H9 (cell line): ENCODE data around the gene MKX. TPM values are rescaled to one million over a fixed set of nuclear protein-coding genes. Genes with fewer than 3 reads are reported as not detected.

Source experiments
- DNase-seq: peaks from one replicate; pipeline ENCODE4 v3.0.0-alpha.2; 2017
- H2AFZ ChIP-seq: one replicate; pipeline ENCODE4 v1.6.1; 2013; ENCODE audit warnings: mild to moderate bottlenecking, low read length, control low read depth, moderate library complexity
- H2AK5ac ChIP-seq: 2 replicates; pipeline ENCODE4 v1.6.1; 2013; ENCODE audit warnings: low read length, control low read depth, mixed read lengths; ENCODE audit not compliant: insufficient read length
- H2BK120ac ChIP-seq: one replicate; pipeline ENCODE4 v1.6.1; 2013; ENCODE audit warnings: low read depth, mild to moderate bottlenecking, low read length, control low read depth, inconsistent platforms; ENCODE audit not compliant: poor library complexity, severe bottlenecking
- H2BK12ac ChIP-seq: 2 replicates; pipeline ENCODE4 v1.6.1; 2013; ENCODE audit warnings: low read length, control low read depth, mixed read lengths, low read depth; ENCODE audit not compliant: insufficient read length
- H2BK15ac ChIP-seq: 2 replicates; pipeline ENCODE4 v1.6.1; 2013; ENCODE audit warnings: low read depth, low read length, control low read depth
- H2BK20ac ChIP-seq: one replicate; pipeline ENCODE4 v1.6.1; 2013; ENCODE audit warnings: low read depth, mild to moderate bottlenecking, low read length, control low read depth, inconsistent platforms; ENCODE audit not compliant: poor library complexity, severe bottlenecking
- H2BK5ac ChIP-seq: 2 replicates; pipeline ENCODE4 v1.6.1; 2013; ENCODE audit warnings: low read length, control low read depth, mixed read lengths; ENCODE audit not compliant: insufficient read length
- H3K14ac ChIP-seq: 2 replicates; pipeline ENCODE4 v1.6.1; 2013; ENCODE audit warnings: low read length, control low read depth; ENCODE audit not compliant: insufficient read depth
- H3K18ac ChIP-seq: 2 replicates; pipeline ENCODE4 v1.6.1; 2013; ENCODE audit warnings: low read depth, mild to moderate bottlenecking, mixed read lengths, low read length, control low read depth; ENCODE audit not compliant: insufficient read length
- H3K23ac ChIP-seq: 2 replicates; pipeline ENCODE4 v1.6.1; 2013; ENCODE audit warnings: low read length, control low read depth, mixed read lengths, low read depth; ENCODE audit not compliant: insufficient read length
- H3K23me2 ChIP-seq: 2 replicates; pipeline ENCODE4 v1.6.1; 2013; ENCODE audit warnings: low read depth, mild to moderate bottlenecking, mixed read lengths, low read length, control low read depth; ENCODE audit not compliant: insufficient read length, poor library complexity, severe bottlenecking
- H3K27ac ChIP-seq: 2 replicates; pipeline ENCODE4 v1.5.1; 2013; ENCODE audit warnings: low read length, control low read depth, mixed read lengths, low read depth; ENCODE audit not compliant: insufficient read length
- H3K27me3 ChIP-seq: 2 replicates; pipeline ENCODE4 v1.6.1; 2013; ENCODE audit warnings: low read length, control low read depth, inconsistent platforms; ENCODE audit not compliant: insufficient read depth
- H3K4ac ChIP-seq: 2 replicates; pipeline ENCODE4 v1.6.1; 2013; ENCODE audit warnings: low read depth, mild to moderate bottlenecking, control low read depth, inconsistent platforms, low read length, moderate library complexity
- H3K4me1 ChIP-seq: 2 replicates; pipeline ENCODE4 v1.6.1; 2013; ENCODE audit warnings: low read length, control low read depth, inconsistent platforms; ENCODE audit not compliant: insufficient read depth
- H3K4me2 ChIP-seq: 2 replicates; pipeline ENCODE4 v1.6.1; 2013; ENCODE audit warnings: low read length, control low read depth, mixed read lengths; ENCODE audit not compliant: insufficient read length, insufficient read depth
- H3K56ac ChIP-seq: 2 replicates; pipeline ENCODE4 v1.6.1; 2013; ENCODE audit warnings: low read depth, mild to moderate bottlenecking, mixed read lengths, low read length, control low read depth; ENCODE audit not compliant: insufficient read length
- H3K79me1 ChIP-seq: 2 replicates; pipeline ENCODE4 v1.6.1; 2013; ENCODE audit warnings: low read depth, mild to moderate bottlenecking, moderate library complexity, low read length, control low read depth, inconsistent platforms; ENCODE audit not compliant: insufficient read depth, poor library complexity, severe bottlenecking
- H3K79me2 ChIP-seq: 2 replicates; pipeline ENCODE4 v1.6.1; 2013; ENCODE audit warnings: low read length, control low read depth, inconsistent platforms; ENCODE audit not compliant: insufficient read depth
- H3K9ac ChIP-seq: 2 replicates; pipeline ENCODE4 v1.6.1; 2013; ENCODE audit warnings: low read length, control low read depth, mixed read lengths; ENCODE audit not compliant: insufficient read length; ENCODE audit errors: extremely low read depth
- H3K9me3 ChIP-seq: one replicate; pipeline ENCODE4 v1.6.1; 2013; ENCODE audit warnings: low read depth, low read length, inconsistent platforms; ENCODE audit not compliant: control insufficient read depth
- H3T11ph ChIP-seq: one replicate; pipeline ENCODE4 v1.6.1; 2013; ENCODE audit warnings: mild to moderate bottlenecking, low read length, control low read depth, inconsistent platforms
- H4K20me1 ChIP-seq: one replicate; pipeline ENCODE4 v1.6.1; 2013; ENCODE audit not compliant: control insufficient read depth, insufficient read length, insufficient read depth
- H4K5ac ChIP-seq: 2 replicates; pipeline ENCODE4 v1.6.1; 2013; ENCODE audit warnings: low read depth, mild to moderate bottlenecking, mixed read lengths, low read length, control low read depth; ENCODE audit not compliant: insufficient read length
- H4K8ac ChIP-seq: replicated peaks from 2 replicates; pipeline ENCODE4 v1.6.1; 2013; ENCODE audit warnings: low read length, control low read depth, mixed read lengths, low read depth; ENCODE audit not compliant: insufficient read length
- H4K91ac ChIP-seq: 2 replicates; pipeline ENCODE4 v1.6.1; 2013; ENCODE audit warnings: low read depth, mild to moderate bottlenecking, moderate library complexity, mixed read lengths, low read length, control low read depth; ENCODE audit not compliant: insufficient read length
- H3K27ac Mint-ChIP-seq, 3 experiments: 2 replicates in 2 of 3; 3 replicates in 1 of 3; pipeline ENCODE4 v1.8.0; 2020 to 2021; ENCODE audit warnings: mixed read lengths in 3 of 3, mild to moderate bottlenecking in 1 of 3, moderate library complexity in 1 of 3
- H3K27me3 Mint-ChIP-seq: 2 replicates; pipeline ENCODE4 v1.8.0; 2021; ENCODE audit warnings: low read depth, mild to moderate bottlenecking, moderate library complexity, mixed read lengths
- H3K36me3 Mint-ChIP-seq, 3 experiments: 2 replicates in 2 of 3; 3 replicates in 1 of 3; pipeline ENCODE4 v1.8.0; 2020 to 2021; ENCODE audit warnings: low read depth in 3 of 3, mixed read lengths in 3 of 3; ENCODE audit not compliant: insufficient read depth in 1 of 3
- H3K4me1 Mint-ChIP-seq, 2 experiments: 2 replicates each; pipeline ENCODE4 v1.8.0; 2020; ENCODE audit warnings: mixed read lengths in 2 of 2
- H3K4me3 Mint-ChIP-seq, 2 experiments: 2 replicates in 1 of 2; 3 replicates in 1 of 2; pipeline ENCODE4 v1.8.0; 2020 to 2021; ENCODE audit warnings: mild to moderate bottlenecking in 2 of 2, mixed read lengths in 2 of 2, moderate library complexity in 1 of 2
- H3K9me3 Mint-ChIP-seq, 2 experiments: 2 replicates in 1 of 2; 3 replicates in 1 of 2; pipeline ENCODE4 v1.8.0; 2020; ENCODE audit warnings: mild to moderate bottlenecking in 2 of 2, mixed read lengths in 2 of 2, moderate library complexity in 1 of 2
- WGBS: extraction: QIAGEN DNeasy Blood & Tissue Kit; methylation state at CpG from one replicate; pipeline ENCODE4 v1.1.7; 2013; ENCODE audit warnings: missing lambda C conversion rate, low lambda C conversion rate, mixed read lengths; ENCODE audit not compliant: insufficient read length; ENCODE audit errors: extremely low coverage; 5-methylcytosine and 5-hydroxymethylcytosine counted together
- total RNA-seq: library from RNA; stranded (reverse); gene quantifications from 2 replicates; pipeline ENCODE4 v1.2.1, GENCODE V29; 2021
- TF ChIP-seq, protein P1 (sequence below): fragments of 200-600 bp; sonication (generic); conservative IDR thresholded peaks from 3 replicates; pipeline ENCODE4 v1.8.0; 2021; ENCODE audit warnings: antibody characterized with exemption, mild to moderate bottlenecking

Gene MKX
- total RNA-seq, 1 experiment from 2014 or later = 0.46 TPM

DNA sequence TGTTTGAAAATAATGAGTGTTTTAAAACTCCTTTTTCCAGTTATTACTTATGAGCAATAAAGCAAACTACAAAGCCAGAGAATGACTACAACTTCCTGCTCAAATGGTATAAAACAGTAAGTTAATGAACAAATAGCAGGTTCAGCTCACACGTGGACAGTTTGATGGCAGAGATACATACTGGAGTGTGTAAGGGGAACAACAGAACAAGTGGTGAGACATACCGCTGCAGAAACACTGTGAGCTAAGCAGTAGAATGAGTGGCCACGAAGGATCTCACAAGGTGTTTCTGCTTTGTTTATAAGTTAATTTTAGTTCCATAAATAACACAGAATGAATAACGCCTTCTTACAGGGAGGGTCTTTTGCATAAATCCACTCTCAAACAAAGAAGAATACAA, 3.0 kb upstream of the MKX start:
- Mint-ChIP-seq H3K9me3 (peaks cover 0 to 7% of the 10 kb centered on the region in 2 experiments; a peak in 4 of 5 replicates), H3K4me3 (no peak overlapping the region), H3K36me3 (peaks cover 0 to 2% (median 0%) of the 10 kb centered on the region in 3 experiments; a peak in 1 of 7 replicates), H3K27me3 (peaks cover 98% of the 10 kb centered on the region), H3K27ac (no peak overlapping the region), H3K4me1 (peaks cover 24 to 28% of the 10 kb centered on the region in 2 experiments)
- no peak for DNase-seq
- Histone ChIP-seq H4K20me1 (no peaks in the 10 kb centered on the region), H3K27ac (no peak overlapping the region), H3K27me3 (peaks cover 41% of the 10 kb centered on the region), H2AK5ac (no peak overlapping the region), H3K79me2 (no peaks in the 10 kb centered on the region), H3K79me1 (no peaks in the 10 kb centered on the region), H2BK15ac (no peak overlapping the region), H3K14ac (no peak overlapping the region), H4K5ac (no peak overlapping the region), H4K8ac (no peak overlapping the region), H2BK120ac (no peak overlapping the region), H2AFZ (no peak overlapping the region), H3T11ph (no peak overlapping the region), H3K9ac (no peak overlapping the region), H3K56ac (no peak overlapping the region), H2BK12ac (no peak overlapping the region), H3K23ac (no peak overlapping the region), H3K4me2 (no peak overlapping the region), H4K91ac (no peak overlapping the region), H3K23me2 (peaks cover 33% of the 10 kb centered on the region), H3K9me3 (no peaks in the 10 kb centered on the region), H2BK20ac (no peak overlapping the region), H3K4ac (no peak overlapping the region), H3K4me1 (no peaks in the 10 kb centered on the region), H2BK5ac (no peak overlapping the region), H3K18ac (no peak overlapping the region)
- TF ChIP-seq, protein P1, sequence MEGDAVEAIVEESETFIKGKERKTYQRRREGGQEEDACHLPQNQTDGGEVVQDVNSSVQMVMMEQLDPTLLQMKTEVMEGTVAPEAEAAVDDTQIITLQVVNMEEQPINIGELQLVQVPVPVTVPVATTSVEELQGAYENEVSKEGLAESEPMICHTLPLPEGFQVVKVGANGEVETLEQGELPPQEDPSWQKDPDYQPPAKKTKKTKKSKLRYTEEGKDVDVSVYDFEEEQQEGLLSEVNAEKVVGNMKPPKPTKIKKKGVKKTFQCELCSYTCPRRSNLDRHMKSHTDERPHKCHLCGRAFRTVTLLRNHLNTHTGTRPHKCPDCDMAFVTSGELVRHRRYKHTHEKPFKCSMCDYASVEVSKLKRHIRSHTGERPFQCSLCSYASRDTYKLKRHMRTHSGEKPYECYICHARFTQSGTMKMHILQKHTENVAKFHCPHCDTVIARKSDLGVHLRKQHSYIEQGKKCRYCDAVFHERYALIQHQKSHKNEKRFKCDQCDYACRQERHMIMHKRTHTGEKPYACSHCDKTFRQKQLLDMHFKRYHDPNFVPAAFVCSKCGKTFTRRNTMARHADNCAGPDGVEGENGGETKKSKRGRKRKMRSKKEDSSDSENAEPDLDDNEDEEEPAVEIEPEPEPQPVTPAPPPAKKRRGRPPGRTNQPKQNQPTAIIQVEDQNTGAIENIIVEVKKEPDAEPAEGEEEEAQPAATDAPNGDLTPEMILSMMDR = no peak
- WGBS = no CpG with 5 or more reads among the region's 4 CpGs
